AG20443 (cell line): ENCODE results near the gene LINC01488.
A peak's percentile ranks its signal among the peaks of the same experiment; 100 is the strongest.

Experiments used
- DNase-seq: peaks from one replicate; pipeline ENCODE4 v3.0.0; 2012; ENCODE audit warnings: low spot score, mixed read lengths

Gene LINC01488

GRCh38 chr11:69510471-69511357 is 29.3 kb downstream of the LINC01488 start:
- peak; percentile 76 for DNase-seq

DNA sequence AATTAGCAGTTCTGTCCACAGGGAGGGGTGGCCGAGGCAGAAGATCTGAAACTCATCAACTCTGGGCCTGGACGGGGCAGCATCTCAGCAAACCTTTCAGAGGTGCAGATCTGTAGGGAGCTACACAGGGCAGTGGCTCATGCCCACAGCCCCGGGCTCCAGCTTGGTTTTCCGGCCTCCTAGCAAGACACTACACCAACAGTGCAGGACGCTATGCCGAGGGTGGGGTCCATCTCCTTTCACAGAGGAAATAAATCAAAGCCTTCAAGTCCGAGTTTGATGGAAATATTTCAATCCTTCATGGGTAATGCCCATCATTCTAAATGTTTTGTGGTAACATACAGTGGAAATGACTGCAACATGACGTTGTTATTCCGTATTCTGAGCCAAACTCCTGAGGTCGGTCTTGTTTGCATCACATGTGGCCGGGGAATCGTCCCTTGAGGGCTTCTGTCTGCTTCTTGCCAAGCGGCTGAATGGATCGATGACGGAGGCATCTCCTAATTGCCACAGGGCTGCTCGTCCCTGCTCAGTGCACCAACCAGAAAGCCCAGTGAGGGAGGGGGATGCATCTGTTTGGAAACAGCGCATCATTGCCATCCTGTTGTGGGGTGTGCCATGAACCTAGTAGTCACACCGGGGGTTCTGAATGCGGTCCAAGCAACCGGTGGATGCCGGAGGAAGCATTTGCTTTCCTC is 30.0 kb downstream of the LINC01488 start:
- DNase-seq, result peak; percentile 73

DNA sequence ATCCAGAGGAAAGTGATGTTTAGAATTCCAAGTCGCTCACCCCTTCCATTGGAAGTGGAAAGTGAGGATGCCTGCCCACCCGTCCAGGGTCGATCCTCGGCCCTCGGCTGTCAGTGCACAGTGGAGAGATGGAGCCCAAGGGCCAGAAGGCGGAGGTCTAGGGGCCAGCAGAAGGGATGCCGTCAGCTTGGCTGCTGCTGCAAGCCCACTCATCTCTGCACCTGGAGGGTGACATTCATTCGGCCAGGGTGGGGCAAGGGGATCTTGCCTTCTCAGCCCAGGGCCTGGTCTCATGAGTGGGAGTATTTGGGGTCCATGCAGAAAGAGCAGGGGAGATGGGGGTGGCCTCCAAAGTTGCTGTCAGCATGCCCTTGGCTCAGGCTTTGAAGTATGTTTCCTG is 30.7 kb downstream of the LINC01488 start:
- no peak for DNase-seq

GRCh38 chr11:69512790-69513189 is 31.3 kb downstream of the LINC01488 start:
- no peak for DNase-seq

- no peak for DNase-seq
These were observed 31.7 kb downstream of the LINC01488 start for GRCh38 chr11:69513196-69513595.

DNA sequence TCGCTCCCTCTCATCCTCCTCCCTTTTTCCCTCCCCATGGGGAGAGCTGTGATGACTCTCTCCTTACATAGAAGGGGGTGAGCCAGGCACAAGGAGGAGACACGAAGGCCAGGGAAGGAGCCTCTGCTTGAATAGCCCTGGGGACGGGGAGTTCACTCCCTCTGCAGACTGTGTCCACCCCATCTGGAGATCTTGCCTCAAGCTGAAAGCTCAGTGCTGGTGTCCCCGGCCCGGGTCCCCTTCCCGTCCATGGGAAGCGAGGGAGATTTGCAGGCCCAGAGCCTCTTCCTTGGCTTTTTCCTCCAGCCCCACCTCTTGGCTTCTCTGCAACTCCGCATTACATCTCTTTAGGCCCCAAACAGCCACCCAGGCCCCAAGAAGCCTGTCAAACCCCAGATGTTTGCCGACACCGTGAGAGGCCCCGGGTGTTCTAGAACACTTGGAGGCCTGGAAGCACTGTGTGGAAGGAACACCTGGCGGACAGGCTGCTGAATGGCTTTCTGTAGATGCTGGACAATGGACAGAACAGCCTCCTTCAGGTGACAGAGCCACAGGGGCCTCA is 32.3 kb downstream of the LINC01488 start:
- DNase-seq, result no peak

GRCh38 chr11:69514771-69515170 is 33.3 kb downstream of the LINC01488 start:
- DNase-seq, result no peak

DNA sequence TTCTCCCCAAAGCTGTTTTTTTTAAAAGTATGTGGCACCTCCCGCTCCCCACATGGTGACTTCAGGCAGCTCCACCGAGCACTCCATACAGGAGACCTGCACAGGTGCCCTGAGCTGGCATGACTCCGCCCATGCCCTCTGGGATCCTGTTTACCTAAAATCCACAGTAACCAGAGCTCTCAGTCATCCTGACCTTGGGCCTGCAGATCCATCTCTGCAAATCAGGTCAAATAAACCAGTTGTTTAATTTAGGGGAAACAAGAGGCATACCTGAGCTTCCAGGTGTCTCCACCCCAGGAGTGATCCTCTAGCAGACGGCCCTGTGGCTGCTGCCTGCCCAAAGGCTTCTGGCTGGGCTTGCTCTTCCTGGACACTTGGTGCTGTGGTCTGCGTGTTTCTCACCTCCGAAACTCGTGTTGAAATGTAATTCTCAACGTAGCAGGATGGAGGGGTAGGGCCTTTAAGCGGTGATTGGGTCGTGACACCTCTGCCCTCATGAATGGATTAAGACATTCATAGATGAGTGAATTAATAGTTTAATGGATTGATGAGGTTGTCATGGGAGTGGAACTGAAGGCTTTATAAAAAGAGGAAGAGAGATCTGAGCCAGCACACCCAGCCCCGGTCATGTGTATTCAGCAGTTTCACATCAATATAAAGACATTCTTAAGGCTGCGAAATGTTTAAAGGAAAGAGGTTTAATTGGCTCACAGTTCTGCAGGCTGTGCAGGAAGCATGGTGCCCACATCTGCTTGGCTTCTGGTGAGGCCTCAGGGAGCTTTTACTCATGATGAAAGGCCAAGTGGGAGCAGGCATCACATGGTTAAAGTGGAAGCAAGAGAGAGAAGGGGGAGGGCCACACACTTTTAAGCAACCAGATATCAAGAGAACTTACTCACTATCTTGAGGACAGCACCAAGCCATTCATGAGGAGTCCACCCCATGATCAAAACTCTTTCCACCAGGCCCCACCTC is 34.1 kb downstream of the LINC01488 start:
- no peak for DNase-seq

DNA sequence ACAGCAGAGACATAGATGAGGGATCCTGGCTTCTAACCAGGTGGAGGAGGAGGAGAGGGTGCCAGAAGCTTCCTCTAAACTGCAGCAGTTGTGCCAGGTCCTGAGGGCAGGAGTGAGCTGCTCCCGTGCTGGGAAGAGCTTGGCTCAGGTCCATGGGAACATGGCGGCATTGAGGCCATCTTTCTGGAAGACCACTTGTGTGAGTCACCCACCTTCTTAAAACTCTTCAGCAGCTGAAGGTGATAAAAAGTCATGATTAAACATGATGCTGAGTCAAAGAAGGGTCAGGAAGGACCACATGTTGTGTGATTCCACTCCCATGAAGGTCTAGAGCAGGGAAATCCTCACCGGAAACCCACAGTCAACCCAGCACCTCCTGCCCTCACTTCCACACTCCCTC is 35.1 kb downstream of the LINC01488 start:
- DNase-seq, result no peak

GRCh38 chr11:69518081-69518950 is 36.9 kb downstream of the LINC01488 start:
- peak; percentile 78 for DNase-seq

DNA sequence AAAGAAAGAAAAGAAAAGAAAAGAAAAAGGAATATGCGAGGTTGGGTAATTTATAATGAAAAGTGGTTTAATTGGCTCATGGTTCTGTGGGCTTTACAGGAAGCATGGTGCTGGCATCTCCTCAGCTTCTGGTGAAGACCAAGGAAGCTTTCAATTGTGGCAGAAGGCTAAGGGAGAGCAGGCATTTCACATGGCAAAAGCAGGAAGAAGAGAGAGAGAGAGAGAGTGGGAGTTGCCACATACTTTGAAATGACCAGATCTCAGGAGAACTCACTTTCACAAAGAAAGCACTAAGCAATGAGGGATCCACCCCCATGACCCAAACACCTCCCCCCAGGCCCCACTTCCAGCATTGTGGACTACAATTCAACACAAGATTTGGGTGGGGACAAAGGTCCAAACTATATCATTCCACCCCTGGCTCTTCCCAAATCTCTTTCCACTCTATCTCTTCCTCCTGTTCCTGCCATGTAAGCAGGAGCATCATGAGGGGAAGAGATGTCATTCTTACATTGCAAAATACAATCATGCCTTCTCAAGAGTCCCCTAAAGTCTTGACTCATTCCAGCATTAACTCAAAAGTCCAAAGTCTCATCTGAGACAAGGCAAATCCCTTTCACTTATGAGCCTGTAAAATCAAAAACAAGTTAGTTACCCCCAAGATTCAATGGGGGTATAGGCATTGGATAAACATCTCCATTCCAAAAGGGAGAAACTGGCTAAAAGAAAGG is 38.9 kb downstream of the LINC01488 start:
- DNase-seq, result no peak

GRCh38 chr11:69521457-69521856 is 40.0 kb downstream of the LINC01488 start:
- no peak for DNase-seq

GRCh38 chr11:69523453-69523852 is 42.0 kb downstream of the LINC01488 start:
- DNase-seq, result no peak

DNA sequence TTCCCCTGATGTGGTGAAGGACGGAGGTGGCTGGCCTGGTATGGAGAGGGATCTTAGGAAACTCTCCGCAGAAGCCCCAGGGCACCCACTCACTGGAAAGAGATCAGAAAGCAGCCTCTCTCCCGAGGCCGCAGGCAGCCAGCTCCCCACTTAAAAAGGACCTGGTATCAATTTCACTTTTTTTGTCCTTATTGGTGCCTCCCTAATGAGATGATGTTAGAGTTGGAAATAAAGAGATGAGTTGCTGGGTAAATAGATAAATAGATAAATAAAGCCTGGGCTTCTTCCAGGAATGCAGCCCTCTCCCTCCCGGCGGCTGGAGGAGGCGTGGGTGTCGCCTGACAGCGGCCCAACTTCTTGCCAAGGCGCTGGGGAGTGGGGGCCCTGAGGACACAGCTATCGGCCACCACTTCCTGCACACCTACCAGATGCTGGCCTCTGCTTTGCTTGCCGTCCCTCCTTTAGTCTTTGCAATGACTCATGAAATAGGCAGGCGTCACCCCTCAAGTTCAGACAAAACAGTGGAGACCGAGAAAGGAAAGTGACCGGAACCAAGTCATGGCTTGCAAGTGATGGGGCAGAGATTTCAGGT is 42.9 kb downstream of the LINC01488 start:
- DNase-seq, result peak; percentile 70

- DNase-seq, result no peak
These were observed 43.5 kb downstream of the LINC01488 start for GRCh38 chr11:69524991-69525411.

GRCh38 chr11:69525516-69526452 is 44.3 kb downstream of the LINC01488 start:
- DNase-seq, result no peak

DNA sequence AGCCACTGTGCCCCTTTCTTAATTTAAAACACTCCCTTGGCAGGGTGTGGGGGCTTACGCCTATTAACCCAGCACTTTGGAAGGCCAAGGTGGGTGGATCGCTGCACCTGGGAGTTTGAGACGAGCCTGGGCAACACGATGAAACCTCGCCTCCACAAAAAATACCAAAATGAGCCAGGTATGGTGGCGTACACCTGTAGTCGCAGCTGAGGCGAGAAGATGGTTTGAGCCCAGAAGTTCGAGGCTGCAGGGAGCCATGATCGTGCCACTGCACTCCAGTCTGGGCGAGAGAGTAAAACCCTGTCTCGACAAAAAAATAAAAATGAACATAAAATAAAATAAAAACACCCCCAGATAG is 45.0 kb downstream of the LINC01488 start:
- no peak for DNase-seq

GRCh38 chr11:69529001-69529400 is 47.5 kb downstream of the LINC01488 start:
- DNase-seq, result no peak
